Anterior cingulate cortex (tissue), 58 donors: ENCODE data around the gene POFUT2.

ENCODE experiments used
- DNase-seq, 58 donors: peaks; one replicate each; lab custom pipeline; 2025; lab: John Stamatoyannopoulos, UW

Gene POFUT2

DNA sequence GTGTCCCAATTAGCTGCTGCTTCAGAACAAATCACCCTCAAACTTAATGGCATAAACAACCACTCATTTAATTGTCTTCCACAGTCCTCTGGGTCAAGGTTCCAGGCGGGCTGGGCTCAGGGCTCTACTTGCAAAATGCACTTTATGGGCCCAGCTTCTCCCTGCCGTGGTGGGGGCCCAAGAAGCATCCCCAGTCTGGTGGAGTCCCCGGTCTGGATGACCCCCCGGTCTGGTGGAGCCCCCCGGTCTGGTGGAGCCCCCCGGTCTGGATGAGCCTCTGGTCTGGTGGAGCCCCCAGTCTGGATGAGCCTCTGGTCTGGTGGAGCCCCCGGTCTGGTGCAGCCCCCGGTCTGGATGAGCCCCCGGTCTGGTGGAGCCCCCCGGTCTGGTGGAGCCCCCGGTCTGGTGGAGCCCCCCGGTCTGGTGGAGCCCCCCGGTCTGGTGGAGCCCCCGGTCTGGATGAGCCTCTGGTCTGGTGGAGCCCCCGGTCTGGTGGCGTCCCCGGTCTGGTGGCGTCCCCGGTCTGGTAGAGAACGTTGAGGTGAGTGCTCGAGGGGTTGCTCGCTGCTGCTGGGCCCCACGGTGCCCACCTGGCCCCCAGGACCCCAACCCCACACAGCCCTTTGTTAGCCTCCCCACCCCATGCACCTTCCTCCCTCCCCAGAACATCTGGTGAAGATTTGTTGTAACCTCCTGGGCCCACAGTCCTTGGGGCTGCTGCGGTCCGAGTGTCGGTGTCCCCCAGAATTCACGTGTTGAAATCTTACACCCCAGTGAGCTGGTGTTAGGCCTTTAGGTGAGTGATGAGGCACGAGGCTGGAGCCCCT is 33.8 kb downstream of the POFUT2 start:
- DNase-seq, result no peak

GRCh38 chr21:45253180-45253579 is 34.5 kb downstream of the POFUT2 start:
- DNase-seq, result no peak

- no peak for DNase-seq
These were observed 35.2 kb downstream of the POFUT2 start for GRCh38 chr21:45252448-45252925.

- DNase-seq, result no peak
These were observed 35.9 kb downstream of the POFUT2 start for GRCh38 chr21:45251635-45252447.

GRCh38 chr21:45250914-45251634 is 36.6 kb downstream of the POFUT2 start:
- no peak for DNase-seq

GRCh38 chr21:45250272-45250671 is 37.4 kb downstream of the POFUT2 start:
- DNase-seq, result no peak

GRCh38 chr21:45249626-45250025 is 38.1 kb downstream of the POFUT2 start:
- DNase-seq, result no peak

GRCh38 chr21:45248893-45249381 is 38.8 kb downstream of the POFUT2 start:
- peak in 18 of 58 donors; percentile 9 to 49 (median 18) for DNase-seq

GRCh38 chr21:45248301-45248892 is 39.3 kb downstream of the POFUT2 start:
- no peak for DNase-seq

DNA sequence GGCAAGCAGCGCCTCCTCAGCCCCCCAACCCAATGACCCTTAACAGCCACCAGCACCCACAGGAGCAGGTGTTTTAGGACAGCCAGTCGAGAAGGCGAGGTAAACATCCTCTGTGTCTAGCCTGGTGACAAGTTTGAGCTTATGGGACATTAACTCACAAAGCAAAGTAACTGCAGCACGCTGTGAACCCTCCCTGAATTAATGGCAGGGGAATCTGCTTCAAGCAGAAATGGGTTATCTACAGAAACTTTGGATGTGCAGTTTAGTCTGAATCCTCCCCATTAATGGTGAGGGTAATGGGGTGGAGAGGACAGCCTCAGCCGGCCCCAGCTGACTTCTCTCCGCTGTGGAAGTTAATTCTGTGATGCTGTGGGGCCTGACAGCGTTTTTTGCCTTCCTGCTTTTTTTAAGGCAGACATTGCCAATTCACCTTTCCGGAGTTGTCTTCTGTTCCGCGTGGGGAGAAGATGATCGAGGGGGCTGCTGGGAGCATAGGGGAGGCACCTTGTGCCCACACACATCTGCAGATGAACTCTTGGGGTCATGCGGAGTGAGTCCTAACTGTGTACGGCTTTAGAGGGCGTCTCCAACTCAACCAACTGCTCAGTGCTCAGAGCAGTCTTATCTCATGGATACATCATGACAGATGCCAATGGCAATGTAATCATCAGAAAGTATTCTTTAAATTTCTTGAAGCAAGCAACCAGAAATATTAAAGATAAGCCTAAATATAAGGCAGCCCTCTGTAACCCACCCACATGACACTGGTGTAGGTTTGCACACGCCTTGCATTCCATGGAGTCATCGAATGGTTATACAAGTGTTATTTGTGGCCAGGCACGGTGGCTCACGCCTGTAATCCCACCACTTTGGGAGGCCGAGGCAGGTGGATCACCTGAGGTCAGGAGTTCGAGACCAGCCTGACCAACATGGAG is 41.0 kb downstream of the POFUT2 start:
- no peak for DNase-seq

DNA sequence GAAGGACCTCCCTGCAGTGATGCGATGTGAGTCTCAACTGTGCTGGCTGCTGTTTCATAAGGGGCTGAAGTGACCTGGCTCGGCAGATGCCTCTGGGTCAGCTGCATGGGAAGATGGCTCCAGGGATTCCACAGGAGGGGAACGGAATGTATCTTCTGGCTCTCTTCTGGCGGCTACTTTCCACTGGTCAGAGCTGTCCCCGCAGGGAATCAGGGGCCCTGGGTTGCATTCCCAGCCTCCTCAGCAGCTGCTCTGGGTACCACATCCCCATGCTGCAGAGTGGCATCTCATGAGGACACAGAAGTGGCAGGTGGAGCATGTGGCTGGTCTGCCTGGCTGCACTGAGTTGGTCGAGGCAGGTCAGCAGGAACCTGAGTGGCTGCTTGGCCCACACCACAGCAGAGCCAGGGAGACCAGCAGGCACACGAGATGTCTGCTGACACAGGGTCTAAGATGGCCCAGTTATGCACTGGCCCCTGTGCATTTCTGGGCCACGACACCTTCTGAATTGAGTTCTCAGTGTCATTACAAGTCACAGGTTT is 42.8 kb downstream of the POFUT2 start:
- no peak for DNase-seq

DNA sequence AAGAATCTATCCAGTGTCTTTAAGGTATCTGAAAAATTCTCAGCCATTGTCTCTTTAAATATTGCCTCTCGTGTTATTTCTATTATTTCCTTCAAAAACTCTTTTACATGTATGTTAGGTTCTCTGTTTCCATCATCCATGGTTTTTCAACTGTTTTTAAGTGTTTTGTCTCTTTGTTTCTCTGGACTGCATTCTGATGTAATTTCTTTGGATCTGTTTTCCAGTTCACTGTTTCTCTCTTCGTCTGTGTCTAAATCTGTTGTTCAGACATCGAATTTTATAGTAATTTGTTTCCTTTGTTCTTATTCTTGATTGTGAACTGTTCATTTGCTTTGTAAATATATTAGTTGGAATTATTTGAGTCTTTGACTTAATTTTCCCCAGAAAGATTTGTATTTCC is 44.1 kb downstream of the POFUT2 start:
- no peak for DNase-seq

DNA sequence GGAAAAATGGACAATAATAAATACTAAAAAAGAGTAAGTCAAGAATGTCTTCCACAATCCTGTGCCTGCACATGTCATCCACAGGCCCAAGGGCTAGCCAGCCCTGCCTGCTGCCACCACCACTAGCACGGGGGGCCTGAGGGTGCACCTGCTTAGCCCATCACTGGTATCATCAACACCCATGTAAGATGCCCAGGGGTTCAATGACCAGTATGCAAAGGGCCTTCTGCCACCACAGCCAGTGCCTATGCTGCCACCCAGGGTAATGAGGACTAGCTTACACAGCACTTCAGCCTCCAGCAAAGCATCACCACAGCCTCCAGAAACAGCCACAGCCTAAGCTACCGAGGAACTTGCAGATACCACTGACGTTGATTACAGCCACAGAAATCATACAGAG is 46.3 kb downstream of the POFUT2 start:
- no peak for DNase-seq

DNA sequence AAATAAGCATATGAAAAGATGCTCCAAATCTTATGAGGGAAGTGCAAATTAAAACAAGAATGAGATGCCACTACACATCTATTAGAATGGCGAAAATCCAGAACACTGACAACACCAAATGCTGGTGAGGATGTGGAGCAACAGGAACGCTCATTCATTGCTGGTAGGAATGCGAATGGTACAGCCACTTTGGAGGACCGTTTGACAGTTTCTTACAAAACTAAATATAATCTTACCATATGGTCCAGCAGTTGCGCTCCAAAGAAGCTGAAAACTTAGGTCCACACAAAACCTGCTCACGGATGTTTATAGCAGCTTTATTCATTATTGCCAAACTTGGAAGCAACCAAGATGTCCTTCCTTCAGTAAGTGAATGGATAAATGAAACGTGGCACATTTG is 50.3 kb downstream of the POFUT2 start:
- no peak for DNase-seq

- no peak for DNase-seq
These were observed 51.2 kb downstream of the POFUT2 start for GRCh38 chr21:45236481-45236880.

DNA sequence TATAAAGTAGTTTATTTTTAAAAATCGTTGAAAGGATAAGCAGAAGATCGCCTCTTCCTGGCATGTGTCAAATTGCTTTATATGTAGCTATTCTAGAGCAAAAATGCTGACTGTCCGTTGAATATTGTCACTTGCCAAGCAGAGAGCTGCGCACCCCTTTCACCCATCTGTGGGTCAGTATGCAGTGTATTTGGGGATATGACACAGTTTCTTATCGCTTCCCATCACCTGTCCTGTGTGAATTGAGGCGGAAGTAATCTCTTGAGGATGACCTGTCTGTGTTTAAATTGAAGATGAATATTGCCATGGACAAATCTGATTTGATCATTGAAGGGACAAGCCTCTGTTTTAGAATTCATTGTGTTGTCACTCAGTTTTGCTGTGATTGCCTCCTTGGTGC is 52.2 kb downstream of the POFUT2 start:
- DNase-seq, result no peak

DNA sequence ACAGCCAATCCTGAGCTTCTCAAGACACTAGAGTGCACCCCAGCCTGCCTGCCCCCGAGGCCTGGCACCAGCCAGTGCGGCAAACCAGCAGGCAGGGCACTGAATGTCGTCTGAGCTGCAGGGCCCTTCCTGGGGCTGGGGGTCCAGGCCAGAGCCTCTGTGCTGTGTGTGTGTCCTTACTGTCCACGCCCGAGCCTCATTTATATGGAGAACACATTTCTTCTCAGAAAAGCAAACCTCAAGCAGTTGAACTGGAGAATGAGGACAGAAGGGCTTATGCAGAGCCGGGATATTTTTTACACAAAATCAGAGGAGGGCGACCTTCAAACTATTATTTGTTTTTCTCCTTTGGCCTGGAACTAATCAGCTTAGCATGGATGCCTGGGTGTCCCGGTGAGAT is 52.7 kb downstream of the POFUT2 start:
- no peak for DNase-seq

GRCh38 chr21:45234127-45234526 is 53.6 kb downstream of the POFUT2 start:
- DNase-seq, result no peak

DNA sequence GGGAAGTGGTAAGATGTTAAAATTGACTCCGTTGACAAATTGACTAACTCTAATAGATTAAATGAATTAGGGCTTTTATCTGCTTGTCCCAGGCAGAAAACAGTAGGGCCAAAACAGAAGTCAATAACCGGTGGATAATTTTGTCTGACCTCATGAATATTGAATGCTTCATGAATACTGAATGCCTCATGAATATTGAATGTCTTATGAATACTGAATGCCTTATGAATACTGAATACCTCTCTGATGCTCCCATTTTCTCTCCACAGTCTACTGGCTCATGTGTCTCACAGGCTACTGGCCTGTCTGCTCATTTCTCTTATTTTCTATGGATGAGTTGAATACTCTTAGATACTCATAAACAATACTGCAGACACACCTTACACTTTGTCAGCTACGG is 56.0 kb downstream of the POFUT2 start:
- DNase-seq, result no peak
